Gastroesophageal sphincter (tissue), 2 donors: Measurements from ENCODE around the gene SRM.

Experiments
- EP300 ChIP-seq: sonication (generic); formaldehyde crosslinking; IDR thresholded peaks from one replicate; pipeline ENCODE4 v1.6.1; 2017; ENCODE audit warnings: antibody characterized with exemption, mild to moderate bottlenecking
- POLR2A ChIP-seq, 2 donors: fragments of 450-650 bp; IDR thresholded peaks; one replicate each; pipeline ENCODE4 v1.6.1; 2017; ENCODE audit warnings: antibody characterized with exemption in 2 of 2, mild to moderate bottlenecking in 2 of 2, moderate library complexity in 1 of 2

DNA sequence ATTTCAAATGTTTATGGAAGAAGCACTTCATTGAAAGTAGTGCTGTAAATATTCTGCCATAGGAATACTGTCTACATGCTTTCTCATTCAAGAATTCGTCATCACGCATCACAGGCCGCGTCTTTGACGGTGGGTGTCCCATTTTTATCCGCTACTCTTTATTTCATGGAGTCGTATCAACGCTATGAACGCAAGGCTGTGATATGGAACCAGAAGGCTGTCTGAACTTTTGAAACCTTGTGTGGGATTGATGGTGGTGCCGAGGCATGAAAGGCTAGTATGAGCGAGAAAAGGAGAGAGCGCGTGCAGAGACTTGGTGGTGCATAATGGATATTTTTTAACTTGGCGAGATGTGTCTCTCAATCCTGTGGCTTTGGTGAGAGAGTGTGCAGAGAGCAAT, 36.6 kb downstream of the SRM start:
- TF ChIP-seq POLR2A (IDR thresholded peaks at IDR 0.05) (no peak), EP300 (no peak)
